SH-SY5Y (cell line): ENCODE results near the gene MEP1B.

Experiments
- GATA2 ChIP-seq: IDR thresholded peaks from 2 replicates; pipeline ENCODE4 v1.6.1; 2011; ENCODE audit warnings: mild to moderate bottlenecking, low read depth, low read length
- GATA3 ChIP-seq: IDR thresholded peaks from 2 replicates; pipeline ENCODE4 v1.6.1; 2011; ENCODE audit warnings: low read depth, mild to moderate bottlenecking, low read length, moderate library complexity

Gene MEP1B

GRCh38 chr18:32195881-32196815, 6.3 kb downstream of the MEP1B start:
- TF ChIP-seq GATA2 (no peak), GATA3 (no peak)

- TF ChIP-seq GATA3 (no peak), GATA2 (no peak)
These were observed 10.9 kb downstream of the MEP1B start for GRCh38 chr18:32200766-32201165.

- TF ChIP-seq GATA3 (no peak), GATA2 (no peak)
These were observed 12.3 kb downstream of the MEP1B start for GRCh38 chr18:32201948-32202672.

- TF ChIP-seq GATA3 (no peak), GATA2 (no peak)
These were observed 18.2 kb downstream of the MEP1B start for GRCh38 chr18:32208023-32208422.

- no peak for TF ChIP-seq GATA3
- TF ChIP-seq GATA2, result no peak
These were observed 18.7 kb downstream of the MEP1B start for GRCh38 chr18:32208577-32208976.

- TF ChIP-seq GATA2 (no peak), GATA3 (no peak)
These were observed 20.0 kb downstream of the MEP1B start for GRCh38 chr18:32209685-32210445.

GRCh38 chr18:32213693-32214092, 23.9 kb downstream of the MEP1B start:
- TF ChIP-seq GATA3, result no peak
- no peak for TF ChIP-seq GATA2

- TF ChIP-seq GATA3, result no peak
- TF ChIP-seq GATA2, result no peak
These were observed 26.6 kb downstream of the MEP1B start for GRCh38 chr18:32216390-32216789.

- TF ChIP-seq GATA2 (no peak), GATA3 (no peak)
These were observed 29.7 kb downstream of the MEP1B start for GRCh38 chr18:32219431-32220018.

GRCh38 chr18:32237049-32237448, 47.2 kb downstream of the MEP1B start:
- TF ChIP-seq GATA2, result no peak
- no peak for TF ChIP-seq GATA3

GRCh38 chr18:32238635-32239268, 48.9 kb downstream of the MEP1B start:
- TF ChIP-seq GATA3 (no peak), GATA2 (no peak)

GRCh38 chr18:32242395-32242794, 52.6 kb downstream of the MEP1B start:
- TF ChIP-seq GATA3 (no peak), GATA2 (no peak)

- TF ChIP-seq GATA3 (no peak), GATA2 (no peak)
These were observed 53.5 kb downstream of the MEP1B start for GRCh38 chr18:32243358-32243757.
